Panc1 (cell line): ENCODE measurements around the gene MAP7D3. TPM values are rescaled to one million over a fixed set of nuclear protein-coding genes. Genes with fewer than 3 reads are reported as not detected.

ENCODE experiments used
- ATAC-seq: fragments of 200-7000 bp; cut with Tn5 transposase; 2 replicates; pipeline ENCODE4 v1.9.1; 2020; ENCODE audit warnings: mild to moderate bottlenecking, moderate library complexity
- BruUV-seq: library from RNA; stranded (reverse); fragments of 400-500 nt; replicated peaks from 2 replicates; lab custom pipeline; 2021; lab: Mats Ljungman, UMichigan
- CTCF ChIA-PET: fragments of 300-600 bp; sonication (Branson Sonifier 250); formaldehyde crosslinking; loops from one replicate; lab custom pipeline; 2022; ENCODE audit warnings: antibody characterized with exemption; lab: Charles Lee
- POLR2A ChIA-PET: fragments of 300-600 bp; sonication (Branson Sonifier 250); formaldehyde crosslinking; loops from one replicate; lab custom pipeline; 2022; ENCODE audit warnings: antibody characterized with exemption; lab: Charles Lee
- DNase-seq: peaks from one replicate; pipeline ENCODE4 v3.0.0-alpha.2; 2010; ENCODE audit warnings: low read depth, low spot score
- H3K27ac ChIP-seq: 2 replicates; pipeline ENCODE4 v1.5.1; 2011; ENCODE audit warnings: mild to moderate bottlenecking, low read length, inconsistent platforms
- H3K27me3 ChIP-seq: fragments of 200-500 bp; sonication (Bioruptor generic); 2 replicates; pipeline ENCODE4 v1.6.0; 2014; ENCODE audit warnings: low read length, inconsistent platforms; ENCODE audit not compliant: control insufficient read depth, insufficient read depth
- H3K36me3 ChIP-seq: fragments of 200-500 bp; sonication (Bioruptor generic); 2 replicates; pipeline ENCODE4 v1.5.1; 2014; ENCODE audit warnings: inconsistent platforms, mild to moderate bottlenecking, low read length, moderate library complexity; ENCODE audit not compliant: control insufficient read depth, insufficient read depth
- H3K4me1 ChIP-seq: 2 replicates; pipeline ENCODE4 v1.5.1; 2011; ENCODE audit warnings: inconsistent platforms, mild to moderate bottlenecking, low read length, moderate library complexity; ENCODE audit not compliant: control insufficient read depth, insufficient read depth
- H3K4me3 ChIP-seq, 2 experiments: 2 replicates each; pipeline ENCODE4 v1.5.1; 2011 to 2012; ENCODE audit warnings: low read depth in 2 of 2, low read length in 2 of 2, mild to moderate bottlenecking in 2 of 2, inconsistent platforms in 1 of 2, moderate library complexity in 1 of 2
- H3K9me3 ChIP-seq: fragments of 200-500 bp; sonication (Bioruptor generic); 2 replicates; pipeline ENCODE4 v1.5.1; 2014; ENCODE audit warnings: low read depth, mild to moderate bottlenecking, inconsistent platforms, low read length, moderate library complexity; ENCODE audit not compliant: control insufficient read depth, insufficient read depth
- POLR2AphosphoS5 ChIP-seq: IDR thresholded peaks from 2 replicates; pipeline ENCODE4 v1.6.1; 2012; ENCODE audit warnings: mild to moderate bottlenecking, low read depth, low read length, moderate library complexity
- SIN3A ChIP-seq: IDR thresholded peaks from 2 replicates; pipeline ENCODE4 v1.6.1; 2012; ENCODE audit warnings: low read depth, mild to moderate bottlenecking, low read length, moderate library complexity, borderline replicate concordance; ENCODE audit not compliant: insufficient read depth
- TCF7L2 ChIP-seq: IDR thresholded peaks from 2 replicates; pipeline ENCODE4 v1.6.1; 2011; ENCODE audit warnings: mild to moderate bottlenecking, low read depth, low read length, inconsistent platforms
- in situ Hi-C: cut with HindIII; loops from 2 replicates; pipeline ENCODE4 v1.10.0; 2016; ENCODE audit warnings: low sequenced_read_pairs, low pct_unique_long_range_greater_than_20kb
- intact Hi-C: fragments of 100-400 bp; cut with micrococcal nuclease; formaldehyde crosslinking; loops from one replicate; pipeline ENCODE4 v1.10.0; 2022; ENCODE audit not compliant: unreplicated experiment
- total RNA-seq: library from RNA; stranded (reverse); gene quantifications from one replicate; pipeline ENCODE4 v1.2.1, GENCODE V29; 2021; ENCODE audit not compliant: unreplicated experiment
- TF ChIP-seq, protein P1 (sequence below): fragments of 450-650 bp; IDR thresholded peaks from 2 replicates; pipeline ENCODE4 v1.5.1; 2017; ENCODE audit warnings: mild to moderate bottlenecking
- TF ChIP-seq, protein P2 (sequence below), 2 experiments: IDR thresholded peaks; 2 replicates each; pipeline ENCODE4 v1.6.1; 2011 to 2012; ENCODE audit warnings: low read depth in 2 of 2, control low read depth in 1 of 2, low read length in 1 of 2, mild to moderate bottlenecking in 1 of 2, moderate library complexity in 1 of 2; ENCODE audit not compliant: insufficient read depth in 1 of 2

MAP7D3 gene
- total RNA-seq, 1 experiment from 2014 or later: 23.3 TPM

DNA sequence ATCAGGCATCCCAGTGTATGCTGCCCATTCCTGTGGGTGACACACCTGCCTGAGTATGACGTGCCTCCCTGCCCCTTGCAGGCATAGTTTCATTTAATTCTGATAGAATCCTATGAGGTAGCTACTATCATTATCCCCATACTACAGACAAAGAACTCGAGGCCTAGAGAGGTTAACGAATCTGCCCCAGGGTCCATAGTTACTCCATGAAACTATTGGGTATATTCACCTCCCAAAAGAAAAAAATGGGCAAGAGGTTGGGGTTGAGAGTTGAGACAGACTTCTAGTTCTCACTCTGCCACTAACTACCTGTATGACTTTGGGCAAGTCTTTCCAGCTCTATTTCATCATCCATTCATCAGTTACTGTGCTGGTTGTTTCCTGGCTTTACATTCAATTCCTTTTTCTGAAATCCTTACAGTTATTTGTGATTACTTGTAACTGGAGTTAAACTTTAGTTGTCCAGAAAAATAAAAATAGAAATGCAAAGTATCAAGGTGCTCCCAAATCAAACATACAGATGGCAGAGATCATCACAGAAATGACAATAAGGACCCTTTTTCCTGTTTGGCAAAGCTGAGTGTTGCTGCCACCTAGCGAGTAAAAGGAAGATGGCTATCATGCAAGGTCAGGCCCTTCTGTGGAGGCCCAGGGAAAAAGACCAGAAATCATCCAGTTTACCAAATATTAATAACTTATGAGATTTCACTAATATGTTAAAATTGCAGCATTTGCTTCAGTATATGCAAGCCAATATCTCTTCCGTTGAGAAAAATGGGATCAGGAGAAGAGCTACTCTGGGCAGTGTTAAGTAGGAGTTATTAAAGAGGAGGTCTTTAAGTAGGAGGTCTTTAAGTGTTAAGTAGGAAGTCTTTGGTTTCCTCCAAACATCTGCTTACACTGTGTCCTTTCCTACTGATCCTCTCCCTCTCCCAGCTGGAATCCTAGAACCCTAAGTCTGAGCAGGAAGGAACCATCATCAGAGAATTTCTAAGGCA lies 17.1 kb upstream of the MAP7D3 start:
- in situ Hi-C loops: no loop called here
- peak; percentile 89 for ATAC-seq
- Histone ChIP-seq H3K9me3 (no peaks in the 10 kb centered on the region), H3K4me3 (no peak overlapping the region), H3K27ac (no peak overlapping the region; the same call in 1 of the 2 replicates), H3K4me1 (no peaks in the 10 kb centered on the region), H3K27me3 (peaks cover 5% of the 10 kb centered on the region; the same call in 1 of the 2 replicates), H3K36me3 (no peaks in the 10 kb centered on the region)
- ChIA-PET POLR2A (no interaction called here), CTCF (interaction anchor here (0.5 to 1.1 kb wide), 3 partner anchors 36 to 129 kb away, joined by 3 to 11 read pairs (median 4); no protein-coding TSS in a partner anchor)
- no peak for DNase-seq
- TF ChIP-seq, protein P1, sequence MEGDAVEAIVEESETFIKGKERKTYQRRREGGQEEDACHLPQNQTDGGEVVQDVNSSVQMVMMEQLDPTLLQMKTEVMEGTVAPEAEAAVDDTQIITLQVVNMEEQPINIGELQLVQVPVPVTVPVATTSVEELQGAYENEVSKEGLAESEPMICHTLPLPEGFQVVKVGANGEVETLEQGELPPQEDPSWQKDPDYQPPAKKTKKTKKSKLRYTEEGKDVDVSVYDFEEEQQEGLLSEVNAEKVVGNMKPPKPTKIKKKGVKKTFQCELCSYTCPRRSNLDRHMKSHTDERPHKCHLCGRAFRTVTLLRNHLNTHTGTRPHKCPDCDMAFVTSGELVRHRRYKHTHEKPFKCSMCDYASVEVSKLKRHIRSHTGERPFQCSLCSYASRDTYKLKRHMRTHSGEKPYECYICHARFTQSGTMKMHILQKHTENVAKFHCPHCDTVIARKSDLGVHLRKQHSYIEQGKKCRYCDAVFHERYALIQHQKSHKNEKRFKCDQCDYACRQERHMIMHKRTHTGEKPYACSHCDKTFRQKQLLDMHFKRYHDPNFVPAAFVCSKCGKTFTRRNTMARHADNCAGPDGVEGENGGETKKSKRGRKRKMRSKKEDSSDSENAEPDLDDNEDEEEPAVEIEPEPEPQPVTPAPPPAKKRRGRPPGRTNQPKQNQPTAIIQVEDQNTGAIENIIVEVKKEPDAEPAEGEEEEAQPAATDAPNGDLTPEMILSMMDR: peak; percentile 86
- TF ChIP-seq TCF7L2: no peak
- intact Hi-C loops: loop anchor here (5.0 kb wide), 1 partner anchor 241 kb away; no protein-coding TSS in a partner anchor
- no TSS peak for BruUV-seq

DNA sequence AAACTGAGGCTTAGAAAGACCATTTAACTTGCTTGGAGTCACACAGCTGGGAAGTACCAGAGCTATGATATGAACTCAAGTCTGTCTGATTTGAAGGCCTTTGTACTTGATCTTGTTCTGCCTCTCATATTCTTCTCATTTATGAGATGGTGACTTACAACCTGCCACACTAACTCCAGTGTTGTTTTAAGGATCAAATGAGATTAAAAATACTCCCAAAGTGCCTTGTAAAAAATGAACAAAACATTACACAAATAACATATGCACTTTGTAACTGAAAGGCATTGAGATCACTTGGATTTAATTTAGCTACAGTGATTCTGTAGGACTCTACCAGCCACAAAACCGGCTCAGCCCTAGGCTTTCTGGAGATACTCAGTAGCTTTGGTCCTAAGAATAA lies 15.6 kb upstream of the MAP7D3 start:
- H3K27me3 ChIP-seq: peaks cover 5% of the 10 kb centered on the region; the same call in 1 of the 2 replicates
- no peaks in the 10 kb centered on the region for H3K4me1 ChIP-seq
- no peak overlapping the region for H3K4me3 ChIP-seq
- ChIA-PET POLR2A (interaction anchor here (0.9 kb wide), 1 partner anchor 230 kb away, joined by 8 read pairs; the partner anchor contains the start of gene HTATSF1), CTCF (interaction anchor here (0.7 kb wide), 2 partner anchors 11 to 108 kb away, joined by 4 to 5 read pairs; no protein-coding TSS in a partner anchor)
- TF ChIP-seq, protein P2, sequence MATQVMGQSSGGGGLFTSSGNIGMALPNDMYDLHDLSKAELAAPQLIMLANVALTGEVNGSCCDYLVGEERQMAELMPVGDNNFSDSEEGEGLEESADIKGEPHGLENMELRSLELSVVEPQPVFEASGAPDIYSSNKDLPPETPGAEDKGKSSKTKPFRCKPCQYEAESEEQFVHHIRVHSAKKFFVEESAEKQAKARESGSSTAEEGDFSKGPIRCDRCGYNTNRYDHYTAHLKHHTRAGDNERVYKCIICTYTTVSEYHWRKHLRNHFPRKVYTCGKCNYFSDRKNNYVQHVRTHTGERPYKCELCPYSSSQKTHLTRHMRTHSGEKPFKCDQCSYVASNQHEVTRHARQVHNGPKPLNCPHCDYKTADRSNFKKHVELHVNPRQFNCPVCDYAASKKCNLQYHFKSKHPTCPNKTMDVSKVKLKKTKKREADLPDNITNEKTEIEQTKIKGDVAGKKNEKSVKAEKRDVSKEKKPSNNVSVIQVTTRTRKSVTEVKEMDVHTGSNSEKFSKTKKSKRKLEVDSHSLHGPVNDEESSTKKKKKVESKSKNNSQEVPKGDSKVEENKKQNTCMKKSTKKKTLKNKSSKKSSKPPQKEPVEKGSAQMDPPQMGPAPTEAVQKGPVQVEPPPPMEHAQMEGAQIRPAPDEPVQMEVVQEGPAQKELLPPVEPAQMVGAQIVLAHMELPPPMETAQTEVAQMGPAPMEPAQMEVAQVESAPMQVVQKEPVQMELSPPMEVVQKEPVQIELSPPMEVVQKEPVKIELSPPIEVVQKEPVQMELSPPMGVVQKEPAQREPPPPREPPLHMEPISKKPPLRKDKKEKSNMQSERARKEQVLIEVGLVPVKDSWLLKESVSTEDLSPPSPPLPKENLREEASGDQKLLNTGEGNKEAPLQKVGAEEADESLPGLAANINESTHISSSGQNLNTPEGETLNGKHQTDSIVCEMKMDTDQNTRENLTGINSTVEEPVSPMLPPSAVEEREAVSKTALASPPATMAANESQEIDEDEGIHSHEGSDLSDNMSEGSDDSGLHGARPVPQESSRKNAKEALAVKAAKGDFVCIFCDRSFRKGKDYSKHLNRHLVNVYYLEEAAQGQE (IDR thresholded peaks at IDR 0.05; ENCODE audit: insufficient read depth in 1 of 2, low read depth in 2 of 2, low read length in 1 of 2): no peak
- no peak for TF ChIP-seq SIN3A
- no peak for TF ChIP-seq TCF7L2
- TF ChIP-seq, protein P1: no peak
- TF ChIP-seq POLR2AphosphoS5: no peak
- H3K9me3 ChIP-seq: no peaks in the 10 kb centered on the region
- no TSS peak for BruUV-seq
- intact Hi-C loops: loop anchor here (5.0 kb wide), 1 partner anchor 240 kb away; no protein-coding TSS in a partner anchor
- H3K27ac ChIP-seq: no peak overlapping the region
- DNase-seq (no peak), ATAC-seq (no peak)
- in situ Hi-C loops: no loop called here
- no peaks in the 10 kb centered on the region for H3K36me3 ChIP-seq
